H1 (cell line): ENCODE measurements around the gene RUNX1. TPM values are rescaled to one million over a fixed set of nuclear protein-coding genes. Genes with fewer than 3 reads are reported as not detected.

Experiments
- ATF2 ChIP-seq: IDR thresholded peaks from 2 replicates; pipeline ENCODE4 v1.6.1; 2012; ENCODE audit warnings: low read length, inconsistent platforms
- BRCA1 ChIP-seq: IDR thresholded peaks from 2 replicates; pipeline ENCODE4 v1.6.1; 2012; ENCODE audit warnings: low read depth, low read length, improper control_type of control experiment
- CHD7 ChIP-seq: fragments of 300-600 bp; sonication (generic); IDR thresholded peaks from 2 replicates; pipeline ENCODE4 v1.7.1; 2012; ENCODE audit warnings: low read length, moderate library complexity, mild to moderate bottlenecking, inconsistent platforms; ENCODE audit not compliant: insufficient replicate concordance
- EGR1 ChIP-seq: IDR thresholded peaks from 2 replicates; pipeline ENCODE4 v1.6.1; 2011; ENCODE audit warnings: low read depth, low read length, borderline replicate concordance
- EP300 ChIP-seq, 2 experiments: IDR thresholded peaks; 1 replicate in 1 of 2; 2 replicates in 1 of 2; pipeline ENCODE4 v1.6.1; 2011 to 2012; ENCODE audit warnings: low read depth in 2 of 2, low read length in 2 of 2, mild to moderate bottlenecking in 2 of 2, borderline replicate concordance in 1 of 2, inconsistent platforms in 1 of 2, moderate library complexity in 1 of 2
- HDAC2 ChIP-seq, 2 experiments: fragments of 300-600 bp in 1 of 2; sonication (generic) in 1 of 2; IDR thresholded peaks; 2 replicates each; pipeline ENCODE4 v1.6.1; 2011 to 2012; ENCODE audit warnings: low read depth in 2 of 2, low read length in 2 of 2, mild to moderate bottlenecking in 2 of 2, moderate library complexity in 2 of 2, borderline replicate concordance in 1 of 2, inconsistent platforms in 1 of 2
- RAD21 ChIP-seq, 2 experiments: IDR thresholded peaks in 1 of 2; conservative IDR thresholded peaks in 1 of 2; 2 replicates each; pipeline ENCODE4 v1.6.1; 2011; ENCODE audit warnings: low read depth in 2 of 2, low read length in 2 of 2, improper control_type of control experiment in 1 of 2, inconsistent platforms in 1 of 2, mild to moderate bottlenecking in 1 of 2, moderate library complexity in 1 of 2
- RBBP5 ChIP-seq: IDR thresholded peaks from 2 replicates; pipeline ENCODE4 v1.7.1; 2012; ENCODE audit warnings: low read depth, mild to moderate bottlenecking, inconsistent platforms, low read length, moderate library complexity, borderline replicate concordance
- TEAD4 ChIP-seq: IDR thresholded peaks from 2 replicates; pipeline ENCODE4 v1.6.1; 2012; ENCODE audit warnings: low read depth, low read length, inconsistent platforms, mixed read lengths
- polyA plus RNA-seq, 7 experiments: library from polyadenylated mRNA; depleted of rRNA in 3 of 7; stranded (reverse) in 5 of 7; unstranded in 2 of 7; fragments of >200 nt in 5 of 7; fragments of 200-250 nt in 2 of 7; gene quantifications; 1 replicate in 5 of 7; 2 replicates in 1 of 7; 4 replicates in 1 of 7; pipeline versions ENCODE4 v1.2.1 to v1.2.3, GENCODE V29; 2011 to 2013; ENCODE audit warnings: missing spikeins in 2 of 7, mixed read lengths in 2 of 7
- total RNA-seq: library from RNA; stranded (reverse); fragmentation: NEBNext Ultra II Directional; extraction: Animal tissue kit (Norgen Biotek cat#: 25700); gene quantifications from 2 replicates; pipeline ENCODE4 v1.2.1, GENCODE V29; 2021

The RUNX1 gene
- total and polyA plus RNA-seq, 2 of the 8 experiments (the other 6 are each of a cell fraction or from before 2014, with no cell fraction given) = 0.20 to 0.60 TPM

GRCh38 chr21:34843562-34843961 is 205.5 kb downstream of the RUNX1 start (continued):
- no peak for TF ChIP-seq CHD7
- no peak for TF ChIP-seq ATF2
- TF ChIP-seq HDAC2 (IDR thresholded peaks at IDR 0.05; ENCODE audit: borderline replicate concordance in 1 of 2, low read depth in 2 of 2, low read length in 2 of 2) = no peak
- no peak for TF ChIP-seq BRCA1
- no peak for TF ChIP-seq RBBP5
- TF ChIP-seq TEAD4 = no peak
- TF ChIP-seq RAD21 (IDR thresholded peaks at IDR 0.05 in 1 of 2, conservative IDR thresholded peaks at IDR 0.05 in 1 of 2; ENCODE audit: low read depth in 2 of 2, low read length in 2 of 2) = no peak
- TF ChIP-seq EP300 (IDR thresholded peaks at IDR 0.05; ENCODE audit: borderline replicate concordance in 1 of 2, low read depth in 2 of 2, low read length in 2 of 2) = no peak
- no peak for TF ChIP-seq EGR1
